Measurements from ENCODE around the gene SPRYD4. TPM values are rescaled to one million over a fixed set of nuclear protein-coding genes. Genes with fewer than 3 reads are reported as not detected.

The SPRYD4 gene
- total RNA-seq, 4 donors from 2014 or later: 1.1 to 3.7 (median 2.3) TPM

DNA sequence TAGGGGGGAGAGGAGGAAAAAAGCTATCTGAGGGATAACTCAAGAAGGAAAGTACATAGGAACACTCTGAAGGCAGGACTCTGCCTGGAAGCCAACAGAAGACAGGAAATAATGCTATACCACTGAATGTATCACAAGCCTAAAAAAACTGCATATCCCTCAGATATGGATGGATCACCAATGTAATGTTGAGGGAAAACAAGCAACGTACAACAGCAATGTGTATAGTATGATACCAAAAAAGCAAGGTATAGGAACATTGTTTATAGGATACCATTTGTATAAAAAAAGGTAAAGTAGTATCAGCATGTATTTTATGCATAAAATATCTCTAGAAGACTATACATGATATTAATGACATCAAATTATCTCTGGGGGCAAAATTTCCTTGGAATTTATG, 16.2 kb downstream of the SPRYD4 start:
- Histone ChIP-seq H3K4me1 (peaks cover 0 to 20% (median 6%) of the 10 kb centered on the region in 3 donors), H3K27me3 (no peaks in the 10 kb centered on the region), H3K4me3 (no peak overlapping the region), H3K9me3 (no peaks in the 10 kb centered on the region), H3K27ac (no peak overlapping the region), H3K36me3 (peaks cover 0 to 6% of the 10 kb centered on the region in 2 donors)
- TF ChIP-seq POLR2A (IDR thresholded peaks at IDR 0.05) (no peak), POLR2AphosphoS5 (IDR thresholded peaks at IDR 0.05) (no peak), EP300 (IDR thresholded peaks at IDR 0.05) (no peak)
- TF ChIP-seq, protein P1, sequence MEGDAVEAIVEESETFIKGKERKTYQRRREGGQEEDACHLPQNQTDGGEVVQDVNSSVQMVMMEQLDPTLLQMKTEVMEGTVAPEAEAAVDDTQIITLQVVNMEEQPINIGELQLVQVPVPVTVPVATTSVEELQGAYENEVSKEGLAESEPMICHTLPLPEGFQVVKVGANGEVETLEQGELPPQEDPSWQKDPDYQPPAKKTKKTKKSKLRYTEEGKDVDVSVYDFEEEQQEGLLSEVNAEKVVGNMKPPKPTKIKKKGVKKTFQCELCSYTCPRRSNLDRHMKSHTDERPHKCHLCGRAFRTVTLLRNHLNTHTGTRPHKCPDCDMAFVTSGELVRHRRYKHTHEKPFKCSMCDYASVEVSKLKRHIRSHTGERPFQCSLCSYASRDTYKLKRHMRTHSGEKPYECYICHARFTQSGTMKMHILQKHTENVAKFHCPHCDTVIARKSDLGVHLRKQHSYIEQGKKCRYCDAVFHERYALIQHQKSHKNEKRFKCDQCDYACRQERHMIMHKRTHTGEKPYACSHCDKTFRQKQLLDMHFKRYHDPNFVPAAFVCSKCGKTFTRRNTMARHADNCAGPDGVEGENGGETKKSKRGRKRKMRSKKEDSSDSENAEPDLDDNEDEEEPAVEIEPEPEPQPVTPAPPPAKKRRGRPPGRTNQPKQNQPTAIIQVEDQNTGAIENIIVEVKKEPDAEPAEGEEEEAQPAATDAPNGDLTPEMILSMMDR (IDR thresholded peaks at IDR 0.05): no peak
- WGBS, 2 donors (ENCODE audit: low coverage in 1 of 2): 73 to 81% methylated on average over 1 of the region's 1 CpG
- no peak for ATAC-seq

- Histone ChIP-seq H3K4me1 (peaks cover 0 to 20% (median 6%) of the 10 kb centered on the region in 3 donors), H3K4me3 (no peak overlapping the region), H3K36me3 (no peaks in the 10 kb centered on the region), H3K9me3 (no peaks in the 10 kb centered on the region), H3K27me3 (no peaks in the 10 kb centered on the region), H3K27ac (no peak overlapping the region)
- ATAC-seq: no peak
- 78 to 83% methylated on average over 5 to 12 of the region's 12 CpGs for WGBS, 2 donors (ENCODE audit: low coverage in 1 of 2)
- TF ChIP-seq EP300 (IDR thresholded peaks at IDR 0.05) (no peak), POLR2AphosphoS5 (IDR thresholded peaks at IDR 0.05) (no peak), POLR2A (IDR thresholded peaks at IDR 0.05) (no peak)
- TF ChIP-seq, protein P1 (IDR thresholded peaks at IDR 0.05): no peak
These were observed 18.3 kb downstream of the SPRYD4 start for GRCh38 chr12:56486694-56487093.

GRCh38 chr12:56487448-56488040, 19.2 kb downstream of the SPRYD4 start:
- peak; percentile 32 for ATAC-seq
- TF ChIP-seq, protein P1 (IDR thresholded peaks at IDR 0.05): no peak
- TF ChIP-seq POLR2AphosphoS5 (IDR thresholded peaks at IDR 0.05): no peak
- no peak for TF ChIP-seq POLR2A (IDR thresholded peaks at IDR 0.05)
- TF ChIP-seq EP300 (IDR thresholded peaks at IDR 0.05): no peak
- H3K4me1 ChIP-seq: peaks cover 0 to 20% (median 6%) of the 10 kb centered on the region in 3 donors
- H3K36me3 ChIP-seq: no peaks in the 10 kb centered on the region
- no peaks in the 10 kb centered on the region for H3K9me3 ChIP-seq
- H3K4me3 ChIP-seq: peak overlapping the region; percentile 58 to 68
- 19% methylated on average over 17 of the region's 44 CpGs; no CpG with 5 or more reads in 1 of the 2 donors for WGBS, 2 donors (ENCODE audit: low coverage in 1 of 2)
- peak overlapping the region in 2 of 4 donors; percentile 18 to 59 for H3K27ac ChIP-seq
- H3K27me3 ChIP-seq: no peaks in the 10 kb centered on the region

- TF ChIP-seq POLR2AphosphoS5 (IDR thresholded peaks at IDR 0.05) (no peak), EP300 (IDR thresholded peaks at IDR 0.05) (no peak), POLR2A (IDR thresholded peaks at IDR 0.05) (no peak)
- TF ChIP-seq, protein P1 (IDR thresholded peaks at IDR 0.05): no peak
- Histone ChIP-seq H3K4me1 (peaks cover 0 to 20% (median 6%) of the 10 kb centered on the region in 3 donors), H3K36me3 (no peaks in the 10 kb centered on the region), H3K4me3 (peak within 1 kb of the TSS; percentile 58 to 68), H3K27me3 (no peaks in the 10 kb centered on the region), H3K27ac (peak within 1 kb of the TSS in 2 of 4 donors; percentile 18 to 59), H3K9me3 (no peaks in the 10 kb centered on the region)
- WGBS, 2 donors (ENCODE audit: low coverage in 1 of 2): 4 to 20% methylated on average over 8 to 20 of the region's 59 CpGs
- ATAC-seq: peak; percentile 98
These were observed 19.9 kb downstream of the SPRYD4 start, which contains the start of gene GLS2 for GRCh38 chr12:56488041-56488955. Gene GLS2 (minus strand): TSS chr12:56488161. CDS start chr12:56488118, 43 bp downstream.
